ENCODE results near the gene CD244. TPM values are rescaled to one million over a fixed set of nuclear protein-coding genes. Genes with fewer than 3 reads are reported as not detected.

CD244 gene
- total RNA-seq, 1 donor from 2014 or later: not detected

DNA sequence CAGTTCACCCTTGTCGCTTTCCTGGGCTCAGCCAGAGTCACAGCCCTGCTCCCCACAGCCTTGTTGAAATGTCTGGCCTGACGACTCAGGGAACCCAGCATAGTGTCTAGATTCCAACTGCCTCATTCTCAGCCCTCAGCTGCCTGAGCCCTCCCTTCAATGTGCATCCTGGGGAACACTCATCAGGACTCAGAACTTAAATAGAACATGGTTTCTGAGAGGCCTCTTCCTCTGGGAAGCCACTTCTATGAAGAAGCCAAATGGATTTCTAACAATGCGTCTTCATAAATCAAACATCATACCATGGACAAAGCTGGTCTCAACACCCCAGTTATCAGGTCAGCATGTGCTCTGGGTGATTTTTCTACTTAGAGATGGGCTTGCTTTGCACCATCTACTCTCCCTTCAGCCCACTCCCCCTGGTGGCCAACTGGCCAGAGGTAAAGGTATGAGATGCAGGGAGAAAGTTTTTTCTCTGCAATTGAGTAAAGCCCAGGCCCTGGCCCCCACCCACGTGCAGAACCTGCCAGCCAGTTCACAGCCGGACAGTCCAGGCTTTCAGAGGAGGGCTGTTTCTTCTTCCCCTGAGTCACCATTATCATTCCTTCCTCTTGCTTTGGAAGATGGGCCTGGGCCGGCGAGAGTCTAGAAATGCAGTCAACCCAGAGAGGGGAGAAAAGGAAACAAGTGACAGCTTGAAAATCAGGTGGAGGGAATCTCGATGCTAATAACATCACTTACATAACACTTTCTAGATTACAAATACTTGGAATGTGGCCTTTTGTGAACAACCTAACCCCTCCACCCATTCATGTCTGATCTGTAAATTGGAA lies 32.1 kb downstream of the CD244 start:
- no peak overlapping the region for H3K4me3 Mint-ChIP-seq (ENCODE audit: low read depth)
- H3K4me1 Mint-ChIP-seq (ENCODE audit: low read depth): peaks cover 2% of the 10 kb centered on the region
- DNase-seq (ENCODE audit: low spot score, unreplicated experiment): peak; percentile 71
- TF ChIP-seq, protein P1, sequence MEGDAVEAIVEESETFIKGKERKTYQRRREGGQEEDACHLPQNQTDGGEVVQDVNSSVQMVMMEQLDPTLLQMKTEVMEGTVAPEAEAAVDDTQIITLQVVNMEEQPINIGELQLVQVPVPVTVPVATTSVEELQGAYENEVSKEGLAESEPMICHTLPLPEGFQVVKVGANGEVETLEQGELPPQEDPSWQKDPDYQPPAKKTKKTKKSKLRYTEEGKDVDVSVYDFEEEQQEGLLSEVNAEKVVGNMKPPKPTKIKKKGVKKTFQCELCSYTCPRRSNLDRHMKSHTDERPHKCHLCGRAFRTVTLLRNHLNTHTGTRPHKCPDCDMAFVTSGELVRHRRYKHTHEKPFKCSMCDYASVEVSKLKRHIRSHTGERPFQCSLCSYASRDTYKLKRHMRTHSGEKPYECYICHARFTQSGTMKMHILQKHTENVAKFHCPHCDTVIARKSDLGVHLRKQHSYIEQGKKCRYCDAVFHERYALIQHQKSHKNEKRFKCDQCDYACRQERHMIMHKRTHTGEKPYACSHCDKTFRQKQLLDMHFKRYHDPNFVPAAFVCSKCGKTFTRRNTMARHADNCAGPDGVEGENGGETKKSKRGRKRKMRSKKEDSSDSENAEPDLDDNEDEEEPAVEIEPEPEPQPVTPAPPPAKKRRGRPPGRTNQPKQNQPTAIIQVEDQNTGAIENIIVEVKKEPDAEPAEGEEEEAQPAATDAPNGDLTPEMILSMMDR (IDR thresholded peaks at IDR 0.05; ENCODE audit: unreplicated experiment): peak; percentile 85
- no peaks in the 10 kb centered on the region for H3K9me3 Mint-ChIP-seq (ENCODE audit: low read depth)
- no peaks in the 10 kb centered on the region for H3K36me3 Mint-ChIP-seq (ENCODE audit: insufficient read depth)
- no peak overlapping the region for H3K27ac Mint-ChIP-seq
- peaks cover 3% of the 10 kb centered on the region for H3K27me3 Mint-ChIP-seq

DNA sequence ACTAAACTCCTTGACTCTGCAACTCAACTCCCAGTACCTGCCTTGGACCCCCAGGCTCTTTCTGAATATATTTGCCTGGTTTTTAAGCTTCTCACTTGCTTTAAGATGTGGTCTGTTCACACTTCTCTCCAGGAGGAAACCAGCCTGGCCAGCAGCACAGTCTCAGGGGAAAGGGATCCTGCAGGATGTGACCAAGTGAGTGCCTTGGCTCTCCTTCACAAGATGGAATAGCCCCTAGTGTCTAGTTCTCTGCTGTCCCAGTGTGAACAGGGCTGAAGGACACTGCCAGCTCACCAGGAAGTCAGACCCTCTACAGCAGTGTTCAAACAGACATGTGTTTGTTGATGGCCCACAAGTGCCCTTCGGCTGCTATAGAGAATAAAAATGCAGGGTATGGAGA lies 32.9 kb downstream of the CD244 start:
- Mint-ChIP-seq H3K36me3 (ENCODE audit: insufficient read depth) (no peaks in the 10 kb centered on the region), H3K4me1 (ENCODE audit: low read depth) (peaks cover 2% of the 10 kb centered on the region), H3K27ac (no peak overlapping the region), H3K27me3 (peaks cover 3% of the 10 kb centered on the region), H3K9me3 (ENCODE audit: low read depth) (no peaks in the 10 kb centered on the region), H3K4me3 (ENCODE audit: low read depth) (no peak overlapping the region)
- no peak for DNase-seq (ENCODE audit: low spot score, unreplicated experiment)
- TF ChIP-seq, protein P1 (IDR thresholded peaks at IDR 0.05; ENCODE audit: unreplicated experiment): no peak

DNA sequence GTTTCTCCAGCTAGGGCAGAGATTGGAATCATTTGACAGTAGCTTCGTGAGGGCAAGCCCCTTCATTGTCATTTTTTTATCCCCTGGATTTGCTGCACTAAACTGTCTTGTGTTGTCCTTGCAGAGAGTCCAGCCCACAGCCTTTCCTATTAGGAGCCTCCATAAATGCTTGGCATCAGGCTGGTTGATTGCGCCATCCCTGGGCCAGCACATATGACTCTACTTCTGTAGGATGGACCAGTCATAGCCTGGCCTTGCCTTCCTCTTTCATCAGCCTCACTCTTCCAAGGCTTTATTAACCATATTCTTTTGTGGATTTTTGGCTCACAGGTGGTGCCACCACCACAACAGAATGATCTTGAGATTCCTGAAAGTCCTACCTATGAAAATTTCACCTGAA lies 35.3 kb downstream of the CD244 start:
- Mint-ChIP-seq H3K27me3 (peaks cover 3% of the 10 kb centered on the region), H3K27ac (no peak overlapping the region)
- no peak for DNase-seq (ENCODE audit: low spot score, unreplicated experiment)

DNA sequence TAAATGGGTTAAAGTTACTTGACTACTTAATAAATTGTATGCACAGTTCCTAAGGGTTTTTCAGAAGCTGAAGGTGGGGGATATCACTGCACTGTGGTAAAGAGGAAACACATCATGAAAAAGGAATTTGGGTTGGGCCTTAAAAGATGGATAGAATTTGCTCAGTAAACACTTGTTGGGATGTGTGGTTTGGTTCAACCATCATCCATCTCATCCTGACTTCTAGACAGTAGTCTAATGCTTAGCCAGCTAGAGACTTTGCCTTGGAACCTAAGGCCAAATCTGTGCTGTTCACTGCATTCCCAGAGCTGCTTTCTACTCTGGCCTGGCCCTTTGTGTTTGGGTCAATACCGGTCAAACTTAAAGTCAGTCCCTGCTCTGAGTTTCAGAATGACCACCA lies 36.1 kb downstream of the CD244 start:
- H3K4me3 Mint-ChIP-seq (ENCODE audit: low read depth): no peak overlapping the region
- H3K4me1 Mint-ChIP-seq (ENCODE audit: low read depth): peaks cover 2% of the 10 kb centered on the region
- no peak for DNase-seq (ENCODE audit: low spot score, unreplicated experiment)
- no peaks in the 10 kb centered on the region for H3K9me3 Mint-ChIP-seq (ENCODE audit: low read depth)
- TF ChIP-seq, protein P1 (IDR thresholded peaks at IDR 0.05; ENCODE audit: unreplicated experiment): no peak
- H3K27ac Mint-ChIP-seq: no peak overlapping the region
- peaks cover 3% of the 10 kb centered on the region for H3K27me3 Mint-ChIP-seq
- H3K36me3 Mint-ChIP-seq (ENCODE audit: insufficient read depth): no peaks in the 10 kb centered on the region

More for the DNA sequence above, 35.3 kb downstream of the CD244 start:
- TF ChIP-seq, protein P1 (IDR thresholded peaks at IDR 0.05; ENCODE audit: unreplicated experiment): no peak
- no peaks in the 10 kb centered on the region for H3K36me3 Mint-ChIP-seq (ENCODE audit: insufficient read depth)
- H3K4me1 Mint-ChIP-seq (ENCODE audit: low read depth): peaks cover 2% of the 10 kb centered on the region
- no peaks in the 10 kb centered on the region for H3K9me3 Mint-ChIP-seq (ENCODE audit: low read depth)
- no peak overlapping the region for H3K4me3 Mint-ChIP-seq (ENCODE audit: low read depth)

DNA sequence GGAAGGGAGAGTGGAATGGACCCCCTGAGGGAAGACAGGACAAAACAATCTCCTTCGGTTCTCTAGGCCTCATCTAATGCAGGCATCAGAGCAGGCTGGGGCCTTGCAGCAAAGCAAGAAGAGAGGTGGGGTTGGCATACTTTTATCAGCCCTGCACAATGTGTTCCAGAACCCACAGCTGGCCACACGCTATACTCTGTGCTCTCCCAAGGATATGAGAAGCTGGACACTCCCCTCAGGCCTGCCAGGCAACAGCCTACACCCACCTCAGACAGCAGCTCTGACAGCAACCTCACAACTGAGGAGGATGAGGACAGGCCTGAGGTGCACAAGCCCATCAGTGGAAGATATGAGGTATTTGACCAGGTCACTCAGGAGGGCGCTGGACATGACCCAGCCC lies 39.4 kb downstream of the CD244 start:
- DNase-seq (ENCODE audit: low spot score, unreplicated experiment): no peak
- Mint-ChIP-seq H3K27ac (no peak overlapping the region), H3K4me3 (ENCODE audit: low read depth) (no peak overlapping the region), H3K27me3 (no peaks in the 10 kb centered on the region), H3K4me1 (ENCODE audit: low read depth) (peaks cover 5% of the 10 kb centered on the region), H3K36me3 (ENCODE audit: insufficient read depth) (no peaks in the 10 kb centered on the region), H3K9me3 (ENCODE audit: low read depth) (no peaks in the 10 kb centered on the region)
- TF ChIP-seq, protein P1 (IDR thresholded peaks at IDR 0.05; ENCODE audit: unreplicated experiment): no peak
